GM18519 (cell line): Measurements from ENCODE around the gene KLHL22.
"Not testable (repeated sequence)": the region's sequence is repeated elsewhere in the genome, so short reads cannot be mapped to it uniquely, and the experiment has no call there.

Experiments used
- ATAC-seq: cut with Tn5 transposase; IDR thresholded peaks from one replicate; pipeline ENCODE4 v1.9.1; 2021; ENCODE audit warnings: mild to moderate bottlenecking, moderate library complexity; ENCODE audit not compliant: unreplicated experiment, low FRiP score

KLHL22 gene

DNA sequence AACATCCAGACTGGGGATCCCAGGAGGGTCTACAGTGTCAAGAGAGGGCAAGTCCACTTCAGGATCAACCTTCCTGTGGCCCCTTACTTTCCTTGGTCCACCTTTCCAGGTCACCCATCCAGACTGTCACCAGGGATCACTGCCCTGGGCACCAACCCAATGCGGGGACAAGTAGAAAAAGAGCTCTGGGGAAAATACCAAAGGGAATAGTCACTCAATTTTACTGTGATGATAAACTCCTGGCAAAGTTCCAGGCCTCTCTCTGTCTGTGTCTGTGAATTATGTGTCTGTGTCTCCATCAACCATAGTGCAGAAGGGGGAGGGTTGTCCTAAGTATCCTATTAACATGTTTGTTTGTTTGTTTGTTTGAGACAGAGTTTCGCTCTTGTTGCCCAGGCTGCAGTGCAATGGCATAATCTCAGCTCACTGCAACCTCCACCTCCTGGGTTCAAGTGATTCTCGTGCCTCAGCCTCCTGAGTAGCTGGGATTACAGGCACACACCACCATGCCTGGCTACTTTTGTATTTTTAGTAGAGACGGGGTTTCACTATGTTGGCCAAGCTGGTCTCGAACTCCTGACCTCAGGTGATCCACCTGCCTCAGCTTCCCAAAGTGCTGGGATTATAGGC is 8.8 kb upstream of the KLHL22 start:
- not testable (repeated sequence) for ATAC-seq

DNA sequence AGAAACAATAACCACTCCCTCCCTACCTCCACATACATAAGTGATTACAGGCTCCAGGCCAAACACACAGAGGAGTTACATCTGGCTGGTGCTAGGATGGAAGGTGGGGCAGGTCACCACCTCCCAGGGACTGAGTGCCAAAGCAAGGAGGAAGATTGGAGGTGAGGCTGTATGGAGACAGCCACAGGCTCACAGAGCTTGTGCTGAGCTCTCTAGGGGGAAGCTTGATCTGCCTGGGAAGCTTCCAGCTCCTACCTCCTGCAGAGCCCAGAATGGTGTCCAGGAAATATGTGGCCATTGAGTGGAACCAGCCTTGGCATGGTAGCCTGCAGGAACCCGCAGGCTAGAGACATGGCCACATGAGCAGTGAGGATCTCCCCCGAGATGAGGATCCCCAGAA is 8.2 kb upstream of the KLHL22 start:
- no peak for ATAC-seq

DNA sequence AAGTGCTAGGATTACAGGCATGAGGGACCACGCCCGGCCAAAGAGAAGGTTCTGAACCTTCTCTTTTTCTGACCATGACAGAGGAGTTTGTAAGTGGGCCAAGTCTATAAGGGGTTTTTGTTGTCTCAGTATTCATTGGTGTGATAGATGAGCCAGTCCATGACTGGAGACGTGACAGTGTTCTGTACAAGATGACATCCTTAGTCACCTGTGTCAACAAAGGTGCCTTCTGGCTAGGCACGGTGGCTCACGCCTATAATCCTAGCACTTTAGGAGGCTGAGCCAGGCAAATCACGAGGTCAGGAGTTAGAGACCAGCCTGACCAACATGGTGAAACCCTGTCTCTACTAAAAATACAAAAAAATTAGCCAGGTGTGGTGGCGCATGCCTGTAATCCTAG is 4.2 kb upstream of the KLHL22 start:
- no peak for ATAC-seq

DNA sequence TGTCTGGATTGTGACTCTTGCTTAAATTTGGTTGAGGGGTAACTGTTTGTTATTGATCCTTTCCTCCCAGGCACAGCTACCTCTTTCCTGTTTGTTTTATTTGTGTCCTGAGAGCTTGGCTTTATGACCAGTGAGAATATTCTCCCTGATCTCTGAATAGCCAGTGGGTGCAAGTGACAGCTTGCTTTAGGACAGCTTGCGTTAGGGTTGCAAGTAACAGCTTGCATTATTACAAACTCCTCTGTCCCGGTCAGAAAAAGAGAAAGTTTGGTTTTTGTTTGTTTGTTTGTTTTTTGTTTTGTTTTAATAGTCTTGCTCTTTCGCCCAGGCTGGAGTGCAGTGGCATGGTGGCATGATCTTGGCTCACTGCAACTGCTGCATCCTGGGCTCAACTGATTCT is 3.3 kb upstream of the KLHL22 start:
- ATAC-seq, result no peak

DNA sequence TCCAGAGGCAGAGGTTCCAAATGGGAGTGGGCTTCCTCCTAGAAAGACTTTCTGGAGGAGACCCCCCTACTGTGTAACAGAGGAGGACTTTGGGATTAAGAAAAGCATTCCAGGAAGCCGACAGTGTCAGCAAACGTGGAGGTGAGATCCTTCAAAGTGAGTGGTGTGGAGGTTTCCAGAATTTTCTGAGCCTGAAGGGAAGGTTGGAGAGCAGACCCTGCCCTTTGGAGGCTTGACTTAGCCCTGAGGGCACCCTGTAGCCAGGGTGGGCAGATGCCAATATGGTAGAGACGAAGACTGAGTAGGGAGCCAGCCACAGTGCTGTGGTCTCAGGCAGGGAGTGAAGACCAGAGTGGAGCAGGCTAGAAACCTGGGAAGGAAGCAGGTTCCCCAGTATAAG is 1.8 kb upstream of the KLHL22 start:
- ATAC-seq, result no peak

DNA sequence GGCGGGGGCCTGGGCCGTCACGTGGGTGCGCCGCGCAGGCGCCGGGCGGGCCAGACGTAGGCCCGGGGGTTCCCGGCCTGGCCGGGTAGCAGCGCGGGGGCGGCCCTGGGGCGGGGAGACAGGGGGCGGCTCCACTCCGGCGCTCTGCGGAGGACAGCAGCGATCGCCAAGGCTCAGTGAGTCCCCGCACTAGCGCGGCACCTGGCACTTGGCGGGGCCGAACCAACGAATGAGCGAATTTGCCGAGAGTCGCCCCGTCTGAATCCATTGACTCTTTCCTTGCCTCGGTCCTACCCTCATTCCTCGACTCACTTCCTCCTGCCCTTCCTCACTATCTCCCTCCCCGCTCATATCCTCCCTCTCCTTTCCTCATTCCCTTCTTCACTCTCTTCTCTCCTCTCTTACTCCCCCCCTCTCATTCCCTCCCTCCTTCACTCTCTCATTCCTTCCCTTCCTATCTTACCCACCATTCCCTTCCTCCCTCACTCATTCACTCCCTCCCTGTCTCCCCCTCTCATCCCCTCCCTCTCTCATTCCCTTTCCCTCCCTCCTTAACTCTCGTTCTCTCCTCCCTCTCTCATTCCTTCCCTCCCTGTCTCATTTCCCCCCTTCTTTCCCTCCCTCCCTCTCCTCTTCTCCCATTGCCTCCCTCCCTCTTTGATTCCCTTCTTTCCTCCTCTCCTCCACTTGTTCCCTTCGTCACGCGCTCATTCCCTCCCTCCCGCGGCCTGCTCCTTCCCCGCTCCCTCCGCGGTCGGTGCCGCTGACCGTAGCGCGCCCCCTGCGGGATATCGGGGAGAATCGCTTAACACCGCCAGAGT is 476 bp upstream of the KLHL22 start:
- peak; percentile 54 for ATAC-seq

DNA sequence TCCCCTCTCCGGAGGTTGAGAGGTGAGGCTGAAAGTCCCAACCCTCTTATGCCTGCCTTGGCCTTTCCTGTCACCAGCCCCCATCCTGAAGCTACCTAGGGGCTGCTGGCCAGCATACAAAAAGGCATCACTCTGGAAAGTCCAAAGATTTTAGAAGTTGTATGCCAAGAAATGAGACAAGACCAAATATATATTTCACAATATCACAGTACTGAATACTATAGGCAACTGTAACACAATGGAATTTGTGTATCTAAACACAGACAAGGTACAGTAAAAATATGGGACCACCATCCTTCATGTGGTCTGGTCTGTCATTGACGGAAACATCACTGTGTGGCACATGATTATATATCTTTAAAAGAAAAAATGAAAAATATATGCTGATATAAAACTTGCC is 4.2 kb downstream of the KLHL22 start:
- ATAC-seq, result no peak

DNA sequence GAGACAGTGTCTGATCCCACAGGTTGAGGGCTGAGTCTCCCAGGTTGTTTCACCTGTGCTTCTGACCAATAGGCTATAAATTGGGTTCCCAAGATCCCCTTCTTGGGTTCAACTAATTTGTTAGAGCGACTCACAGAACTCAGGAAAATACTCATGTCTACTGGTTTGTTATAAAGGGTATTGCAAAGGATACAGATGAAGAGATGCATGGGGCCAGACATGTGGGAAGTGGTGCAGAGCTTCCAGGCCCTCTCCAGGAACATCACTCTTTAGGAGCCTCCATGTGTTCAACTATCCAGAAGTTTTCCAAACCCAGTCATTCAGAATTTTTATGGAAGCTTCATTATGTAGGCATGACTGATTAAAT is 4.7 kb downstream of the KLHL22 start:
- ATAC-seq, result no peak

DNA sequence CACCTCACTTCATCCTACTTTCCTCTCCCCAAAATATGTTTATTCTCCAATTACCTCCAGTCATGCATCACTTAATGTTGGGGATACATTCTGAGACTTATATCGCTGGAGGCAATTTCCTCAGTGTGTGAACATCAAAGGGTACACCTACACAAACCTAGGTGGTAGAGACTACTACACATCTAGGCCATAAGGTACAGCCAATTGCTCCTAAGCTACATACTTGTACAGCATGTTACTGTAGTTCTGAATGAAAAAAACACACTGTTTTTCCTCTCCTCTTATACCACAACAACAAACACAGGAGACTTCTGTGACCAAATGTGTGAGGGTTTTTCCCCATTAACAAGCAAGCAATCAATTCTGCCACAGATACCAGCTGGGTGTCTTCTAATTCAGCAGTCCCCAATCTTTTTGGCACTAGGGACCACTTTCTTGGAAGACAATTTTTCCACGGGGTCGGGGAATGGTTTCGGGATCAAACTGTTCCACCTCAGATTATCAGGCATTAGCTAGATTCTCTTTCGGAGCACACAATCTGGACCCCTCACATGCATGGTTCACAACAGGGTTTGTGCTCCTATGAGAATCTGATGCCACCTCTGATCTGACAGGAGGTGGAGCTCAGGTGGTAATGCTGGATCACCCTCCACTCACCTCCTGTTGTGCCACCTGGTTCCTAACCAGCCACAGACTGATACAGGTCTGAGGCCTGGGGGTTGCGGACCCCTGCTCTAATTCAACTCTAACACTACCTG is 5.2 kb downstream of the KLHL22 start:
- no peak for ATAC-seq

DNA sequence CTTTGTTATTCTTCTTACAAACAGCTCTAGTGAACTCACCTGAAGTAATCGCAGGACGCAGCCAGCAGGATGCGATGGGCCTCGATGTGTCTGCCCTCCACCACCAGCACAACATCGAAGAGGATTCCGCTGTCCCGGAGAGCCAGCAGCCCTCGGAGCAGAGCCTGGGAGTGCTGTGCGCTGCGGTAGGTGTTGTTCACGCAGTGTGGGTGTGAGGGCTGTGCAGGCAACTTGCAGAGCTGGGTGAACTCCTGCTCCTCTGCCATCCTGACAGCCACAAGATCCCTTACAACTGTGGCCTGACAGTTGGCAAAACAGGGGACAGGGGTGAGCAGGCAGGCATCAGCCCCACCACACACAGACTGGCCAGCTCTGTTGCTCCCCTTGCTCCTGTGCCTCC is 6.6 kb downstream of the KLHL22 start:
- ATAC-seq, result no peak

DNA sequence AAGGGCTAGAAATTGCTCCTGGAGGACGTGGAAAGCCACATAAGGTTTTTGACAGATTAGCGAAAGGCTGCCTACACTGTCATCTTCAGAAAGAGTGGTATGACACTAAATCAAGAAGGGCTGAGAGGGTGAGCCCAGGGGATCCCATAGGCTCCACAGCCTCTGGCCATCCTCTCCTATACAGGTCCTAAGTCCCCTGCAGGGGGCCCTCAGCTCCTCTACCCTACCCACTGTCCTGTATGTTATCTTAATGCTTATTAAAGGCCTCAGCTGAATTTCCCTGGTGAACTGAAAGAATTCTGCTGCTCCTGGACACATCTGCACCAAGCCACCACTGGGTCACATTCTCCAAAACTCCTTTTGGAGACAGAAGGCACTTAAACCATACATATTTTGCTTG is 7.9 kb downstream of the KLHL22 start:
- no peak for ATAC-seq

DNA sequence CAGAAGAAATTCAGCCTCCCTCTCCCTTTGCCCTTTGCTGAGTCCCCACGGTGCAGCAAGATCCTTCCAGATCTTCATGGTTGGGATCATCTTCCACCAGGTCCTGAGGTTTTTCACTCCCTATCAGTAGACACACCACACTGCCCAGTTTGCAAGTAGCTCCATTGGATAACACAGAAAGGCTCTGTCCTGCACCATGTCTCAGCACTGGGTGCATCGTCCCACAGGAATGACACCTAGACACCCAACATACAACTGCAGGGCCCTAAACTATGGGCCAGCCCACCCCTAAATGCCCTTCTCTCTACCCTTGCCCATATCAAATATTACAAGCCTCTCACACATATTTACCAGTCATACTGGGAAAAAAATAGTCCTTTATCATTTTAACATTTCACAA is 9.4 kb downstream of the KLHL22 start:
- no peak for ATAC-seq

DNA sequence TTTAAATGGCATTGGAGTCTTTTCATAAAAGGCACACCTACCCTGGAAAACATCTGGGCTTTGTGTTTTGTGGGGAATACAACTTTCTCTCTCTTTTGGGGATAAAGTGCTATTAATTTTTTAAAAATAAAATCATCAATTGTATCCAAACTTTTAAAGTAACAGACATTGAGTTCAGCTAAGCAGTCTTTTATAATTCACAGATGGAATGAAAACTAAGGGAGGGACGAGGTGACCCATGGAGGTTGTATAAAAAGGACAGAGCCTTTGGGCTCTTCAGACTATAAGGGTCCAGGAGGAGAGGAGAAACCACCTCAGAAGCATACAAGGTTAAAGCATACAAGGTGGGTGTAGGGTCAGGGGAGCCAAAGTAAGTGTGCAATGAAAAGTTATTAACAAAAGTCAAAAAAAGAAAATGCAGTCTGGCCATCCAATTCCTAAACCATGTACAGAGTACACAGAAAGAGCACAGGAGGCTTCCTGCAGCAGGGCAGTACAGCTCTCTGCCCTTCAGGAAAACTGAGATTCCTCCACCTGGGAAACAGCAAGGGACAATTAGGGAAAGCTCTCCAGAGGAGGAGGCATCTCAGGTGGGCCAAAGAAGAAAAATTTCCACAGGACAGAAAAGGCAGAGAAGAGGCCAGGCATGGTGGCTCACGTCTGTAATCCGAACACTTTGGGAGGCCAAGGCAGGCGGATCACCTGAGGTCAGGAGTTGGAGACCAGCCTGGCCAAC is 10.5 kb downstream of the KLHL22 start:
- no peak for ATAC-seq

DNA sequence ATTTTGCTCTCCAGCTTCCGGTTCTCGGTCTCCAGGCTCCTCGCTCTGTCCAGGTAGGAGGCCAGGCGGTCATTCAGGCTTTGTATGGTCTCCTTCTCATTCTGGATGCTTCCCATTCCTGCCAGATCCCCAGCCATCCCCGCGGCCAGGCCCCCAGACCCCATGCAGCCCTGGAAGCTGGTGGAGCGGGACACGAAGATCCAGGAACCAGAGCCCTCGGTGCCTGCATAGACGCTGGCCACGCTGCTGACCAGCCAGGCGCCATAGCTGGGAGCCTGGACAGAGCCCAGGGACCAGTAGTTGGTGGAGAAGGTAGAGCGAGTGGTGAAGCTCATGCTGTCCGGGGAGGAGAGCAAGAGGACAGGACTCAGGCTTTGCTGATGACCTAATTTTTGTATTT is 11.8 kb downstream of the KLHL22 start:
- ATAC-seq, result no peak

DNA sequence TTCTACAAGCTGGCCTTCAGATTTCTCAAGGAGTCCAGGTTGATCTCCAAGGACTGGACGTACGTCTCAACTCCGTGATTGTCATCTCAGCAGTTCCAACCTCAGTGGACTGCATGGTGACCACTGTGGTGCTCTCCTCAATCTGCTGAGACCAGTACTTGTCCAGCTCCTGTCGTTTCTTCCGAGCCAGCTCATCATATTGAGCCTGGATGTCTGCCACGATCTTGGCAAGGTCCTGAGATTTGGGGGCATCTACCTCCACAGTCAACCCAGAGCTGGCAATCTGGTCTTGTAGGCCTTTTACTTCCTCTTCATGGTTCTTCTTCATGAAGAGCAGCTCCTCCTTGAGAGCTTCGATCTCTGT is 12.5 kb downstream of the KLHL22 start:
- ATAC-seq, result not testable (repeated sequence)

DNA sequence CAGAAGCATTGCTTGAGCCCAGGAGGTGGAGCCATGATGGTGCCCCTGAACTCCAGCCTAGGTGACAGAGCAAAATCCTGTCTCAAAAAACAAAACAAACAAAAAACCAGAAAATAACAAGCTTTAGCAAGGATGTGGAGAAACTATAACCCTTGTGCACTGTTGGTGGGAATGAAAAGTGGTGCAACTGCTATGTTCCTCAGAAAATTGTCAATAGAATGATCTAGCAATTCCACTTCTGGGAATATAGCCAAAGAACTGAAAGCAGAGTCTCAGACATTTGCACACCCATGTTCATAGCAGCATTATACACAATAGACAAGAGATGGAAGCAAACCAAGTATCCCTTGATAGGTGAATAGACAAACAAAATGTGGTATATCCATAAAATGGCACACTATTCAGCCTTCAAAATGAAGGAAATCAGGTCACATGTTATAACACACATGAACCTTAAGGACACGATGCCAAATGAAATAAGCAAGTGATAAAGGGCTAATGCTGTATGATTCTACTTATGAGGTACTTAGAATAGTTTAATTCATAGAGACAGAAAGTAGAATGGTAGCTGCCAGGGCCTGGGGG is 15.9 kb downstream of the KLHL22 start:
- no peak for ATAC-seq

DNA sequence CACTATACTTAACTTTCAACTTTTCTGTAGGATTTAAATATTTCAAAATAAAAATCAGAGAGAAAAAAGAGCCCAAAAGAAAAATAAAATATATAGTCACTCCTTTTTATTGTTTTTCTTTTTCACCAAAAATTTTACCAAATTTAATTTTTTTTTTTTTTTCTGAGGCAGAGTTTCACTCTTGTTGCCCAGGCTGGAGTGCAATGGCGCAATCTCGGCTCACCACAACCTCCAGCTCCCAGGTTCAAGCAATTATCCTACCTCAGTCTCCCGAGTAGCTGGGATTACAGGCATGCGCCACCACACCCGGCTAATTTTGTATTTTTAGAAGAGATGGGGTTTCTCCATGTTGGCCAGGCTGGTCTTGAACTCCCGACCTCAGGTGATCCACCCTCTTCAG is 17.5 kb downstream of the KLHL22 start:
- ATAC-seq, result not testable (repeated sequence)

DNA sequence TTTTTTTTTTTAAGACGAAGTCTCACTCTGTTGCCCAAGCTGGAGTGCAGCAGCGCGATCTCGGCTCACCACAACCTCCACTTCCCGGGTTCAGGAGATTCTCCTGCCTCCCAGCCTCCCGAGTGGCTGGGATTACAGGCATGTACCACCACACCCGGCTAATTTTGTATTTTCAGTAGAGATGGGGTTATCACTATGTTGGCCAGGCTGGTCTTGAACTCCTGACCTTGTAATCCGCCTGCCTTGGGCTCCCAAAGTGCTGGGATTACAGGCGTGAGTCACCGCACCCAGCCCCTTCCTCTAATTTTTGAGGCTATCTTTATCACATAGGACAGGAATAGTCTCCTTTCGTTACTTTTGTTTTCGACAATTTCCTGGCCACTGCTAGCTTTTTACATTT is 20.0 kb downstream of the KLHL22 start:
- ATAC-seq, result not testable (repeated sequence)

DNA sequence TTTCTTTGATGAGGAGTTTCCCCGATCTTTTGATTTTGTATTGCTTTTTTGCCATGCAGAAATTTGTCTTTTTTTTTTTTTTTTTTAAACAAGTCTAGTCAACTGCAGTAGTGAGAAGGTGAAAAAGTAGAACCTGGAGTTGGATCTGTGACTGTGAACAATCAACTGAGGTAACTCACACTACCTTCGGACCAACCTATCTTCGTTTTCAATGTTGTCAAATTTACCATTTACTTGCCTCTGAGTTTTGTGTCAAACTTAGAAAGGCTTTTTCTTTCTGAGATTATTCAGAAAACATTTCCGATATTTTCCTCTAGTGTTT is 20.5 kb downstream of the KLHL22 start:
- no peak for ATAC-seq

DNA sequence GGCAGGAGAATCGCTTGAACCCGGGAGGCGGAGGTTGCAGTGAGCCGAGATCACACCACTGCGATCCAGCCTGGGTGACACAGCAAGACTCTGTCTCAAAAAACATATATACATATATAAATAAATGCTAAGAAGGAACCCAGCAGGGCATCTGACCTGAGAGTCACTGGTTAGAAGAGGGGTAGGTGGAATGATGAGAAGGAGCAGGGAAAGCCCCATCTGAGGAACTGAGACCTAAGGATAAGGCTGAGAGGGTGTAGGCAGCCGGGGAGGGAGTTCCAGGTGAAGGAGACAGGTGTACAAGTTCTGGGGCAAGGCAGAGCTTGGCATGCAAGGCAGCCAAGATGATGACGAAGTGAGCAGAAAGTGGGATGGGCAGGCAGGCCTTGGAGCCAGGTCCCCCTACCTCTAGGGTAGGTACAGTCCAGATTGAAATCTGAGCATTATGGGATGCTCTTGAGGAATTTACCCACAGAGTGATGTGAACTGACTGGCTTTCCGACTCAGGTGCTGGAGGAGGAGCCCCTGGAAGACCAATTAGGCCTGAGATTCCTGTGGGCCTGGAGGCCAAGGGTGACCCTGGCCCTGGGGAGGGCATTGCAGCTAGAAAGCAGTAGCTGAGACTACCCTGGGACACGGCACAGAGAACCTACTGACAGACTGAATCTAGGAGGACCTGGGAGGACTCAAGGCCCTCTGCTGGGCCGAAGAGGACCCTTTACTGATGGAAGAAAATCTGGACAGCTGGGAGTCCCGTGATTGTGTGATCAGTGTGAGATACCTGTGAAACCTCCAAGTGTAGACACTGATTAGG is 22.8 kb downstream of the KLHL22 start:
- ATAC-seq, result no peak
